Suprapubic skin (tissue), 4 donors: ENCODE results near the gene VASN.

Experiments used
- CTCF ChIP-seq, 2 donors: fragments of 200-600 bp in 1 of 2; fragments of 450-650 bp in 1 of 2; sonication (generic) in 1 of 2; IDR thresholded peaks; one replicate each; pipeline ENCODE4 v1.5.1; 2016 to 2019; ENCODE audit warnings: antibody characterized with exemption in 2 of 2, mild to moderate bottlenecking in 1 of 2, moderate library complexity in 1 of 2
- POLR2A ChIP-seq, 2 donors: fragments of 450-650 bp; IDR thresholded peaks; one replicate each; pipeline ENCODE4 v1.6.1; 2017; ENCODE audit warnings: antibody characterized with exemption in 2 of 2, mild to moderate bottlenecking in 2 of 2, moderate library complexity in 2 of 2
- POLR2AphosphoS5 ChIP-seq, 3 donors: sonication (generic); formaldehyde crosslinking; IDR thresholded peaks; one replicate each; pipeline ENCODE4 v1.6.1; 2017; ENCODE audit warnings: antibody characterized with exemption in 3 of 3

- TF ChIP-seq CTCF (IDR thresholded peaks at IDR 0.05), result no peak
- no peak for TF ChIP-seq POLR2A (IDR thresholded peaks at IDR 0.05)
- TF ChIP-seq POLR2AphosphoS5 (IDR thresholded peaks at IDR 0.05), result no peak
Observed at GRCh38 chr16:4404967-4405696, 33.5 kb downstream of the VASN start.
